Stimulated activated naive CD8-positive, alpha-beta T cell treated with anti-CD3 and anti-CD28 coated beads, Interleukin-15, amount 100 ng/mL, for 72 hours (primary cell): Measurements from ENCODE around the gene LHPP.
A peak's percentile ranks its signal among the peaks of the same experiment; 100 is the strongest.

Experiments used
- ATAC-seq: fragments of 150-1000 bp; cut with Tn5 transposase; 2 replicates; pipeline ENCODE4 v1.10.0; 2021; ENCODE audit warnings: mild to moderate bottlenecking, moderate library complexity
- DNase-seq, 2 donors: peaks; one replicate each; pipeline ENCODE4 v3.0.0; 2021 to 2022
- H3K27ac Mint-ChIP-seq, 2 donors: one replicate each; pipeline ENCODE4 v1.8.0; 2022; ENCODE audit warnings: mild to moderate bottlenecking in 2 of 2, mixed read lengths in 2 of 2, moderate library complexity in 2 of 2
- H3K27me3 Mint-ChIP-seq: one replicate; pipeline ENCODE4 v1.8.0; 2022; ENCODE audit warnings: mixed read lengths
- H3K4me1 Mint-ChIP-seq: one replicate; pipeline ENCODE4 v1.8.0; 2022; ENCODE audit warnings: mild to moderate bottlenecking, mixed read lengths
- H3K4me3 Mint-ChIP-seq, 2 donors: one replicate each; pipeline ENCODE4 v1.8.0; 2022; ENCODE audit warnings: mild to moderate bottlenecking in 2 of 2, mixed read lengths in 2 of 2, moderate library complexity in 1 of 2
- H3K9me3 Mint-ChIP-seq, 2 donors: one replicate each; pipeline ENCODE4 v1.8.0; 2022; ENCODE audit warnings: mixed read lengths in 2 of 2

Gene LHPP

DNA sequence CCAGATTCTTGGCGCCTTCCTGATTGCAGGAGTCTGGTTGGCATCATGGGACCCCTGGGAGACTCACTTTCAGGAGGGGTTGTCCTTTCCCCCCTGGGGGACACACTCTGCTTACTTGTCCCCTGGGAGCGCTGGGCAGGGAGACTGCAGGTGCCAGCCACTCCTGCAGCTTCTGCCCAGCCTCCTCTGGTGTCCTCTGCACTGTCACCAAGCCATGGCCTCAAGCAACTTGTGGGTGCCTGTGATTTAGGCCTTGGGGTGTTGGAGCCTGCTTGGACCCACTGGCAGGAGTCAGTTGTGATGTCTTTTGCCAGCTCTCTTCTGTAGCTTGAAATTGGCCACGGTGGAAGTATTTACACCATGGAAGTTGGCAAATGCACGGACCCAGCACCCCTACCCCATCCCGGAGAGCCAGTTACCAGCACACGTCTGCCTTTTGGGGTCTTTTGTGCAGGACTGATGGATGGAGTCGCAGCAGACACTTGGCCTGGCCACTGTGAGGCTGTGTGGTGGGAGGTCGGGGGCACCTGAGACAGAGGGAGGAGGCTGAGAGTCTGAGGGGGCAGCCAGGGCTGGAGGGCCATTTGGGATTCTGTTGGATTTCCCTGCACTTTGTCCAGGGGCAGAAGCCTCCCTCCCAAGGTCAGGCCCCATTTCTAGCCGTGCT is 104.7 kb downstream of the LHPP start:
- peaks cover 0 to 6% of the 10 kb centered on the region in 2 donors for H3K9me3 Mint-ChIP-seq
- H3K27ac Mint-ChIP-seq: peak overlapping the region in 1 of 2 donors; percentile 78
- no peak for DNase-seq

DNA sequence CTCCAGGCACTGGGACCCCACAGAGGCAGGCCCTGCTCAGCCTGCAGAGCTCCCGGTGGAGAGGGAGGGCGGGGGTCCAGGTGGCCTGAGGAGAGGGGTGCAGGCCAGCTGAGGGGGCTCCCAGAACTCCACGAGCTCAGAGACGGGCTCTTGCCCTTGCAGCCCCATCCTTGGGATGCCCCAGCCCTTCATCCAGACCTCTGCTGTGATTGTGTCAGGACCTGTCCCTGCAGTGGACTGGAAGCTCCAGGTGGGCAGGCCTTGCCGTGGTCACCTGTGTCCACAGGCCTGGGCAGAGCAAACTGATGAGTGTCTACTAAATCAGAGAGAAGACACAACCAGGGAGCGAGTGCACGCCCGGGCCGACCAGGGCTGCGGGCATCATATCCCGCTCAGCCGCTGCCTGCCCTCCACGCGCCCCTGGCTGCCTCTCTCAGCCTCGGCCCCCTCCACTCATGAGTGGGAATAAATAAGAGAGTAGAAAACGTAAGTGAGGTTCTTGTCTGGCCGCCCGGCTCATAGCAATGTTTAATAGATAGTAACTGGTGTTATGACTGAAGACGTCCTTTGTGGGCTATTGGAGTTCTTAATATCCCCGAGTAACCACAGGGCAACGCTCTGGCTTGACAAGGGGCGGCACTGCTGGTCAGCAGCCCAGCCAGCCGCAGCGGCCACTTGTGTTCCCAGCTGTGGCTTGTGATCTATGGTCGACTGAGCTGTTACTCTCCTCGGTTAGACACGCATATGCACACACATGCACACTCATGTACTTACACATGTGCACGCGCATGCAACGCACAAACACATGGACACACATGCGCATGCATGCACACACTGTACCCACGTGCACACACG is 105.6 kb downstream of the LHPP start:
- Mint-ChIP-seq H3K27me3 (no peaks in the 10 kb centered on the region), H3K4me3 (no peak overlapping the region), H3K27ac (peak overlapping the region in 1 of 2 donors; percentile 78), H3K4me1 (no peaks in the 10 kb centered on the region), H3K9me3 (no peaks in the 10 kb centered on the region)
- DNase-seq: no peak
- no peak for ATAC-seq

More for the DNA sequence above, 104.7 kb downstream of the LHPP start:
- Mint-ChIP-seq H3K4me1 (no peaks in the 10 kb centered on the region), H3K4me3 (no peak overlapping the region), H3K27me3 (no peaks in the 10 kb centered on the region)
- no peak for ATAC-seq

DNA sequence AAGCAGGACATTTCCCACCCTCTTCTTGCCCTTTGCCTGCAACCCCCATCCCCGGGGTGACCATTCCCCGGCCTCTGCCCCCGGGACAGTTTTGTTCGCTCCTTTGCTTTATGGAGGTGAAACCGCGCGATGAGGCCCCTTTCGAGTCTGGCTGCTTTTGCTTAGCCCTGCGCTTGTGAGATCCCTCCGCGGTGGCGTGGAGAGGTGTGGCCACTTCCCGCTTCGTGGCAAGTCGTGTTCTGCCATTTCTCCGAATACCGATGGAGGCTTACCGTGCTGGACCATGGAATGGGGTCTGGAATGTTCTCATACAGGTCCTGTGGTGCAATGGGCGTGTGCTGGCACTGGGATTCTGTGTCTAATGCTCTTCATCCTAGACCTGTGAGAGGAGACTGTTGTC is 106.7 kb downstream of the LHPP start:
- H3K4me1 Mint-ChIP-seq: no peaks in the 10 kb centered on the region
- H3K9me3 Mint-ChIP-seq: no peaks in the 10 kb centered on the region
- no peak overlapping the region for H3K27ac Mint-ChIP-seq
- ATAC-seq (no peak), DNase-seq (no peak)
- H3K27me3 Mint-ChIP-seq: no peaks in the 10 kb centered on the region
- no peak overlapping the region for H3K4me3 Mint-ChIP-seq

GRCh38 chr10:124568848-124569622 is 107.4 kb downstream of the LHPP start:
- no peaks in the 10 kb centered on the region for H3K9me3 Mint-ChIP-seq
- ATAC-seq (no peak), DNase-seq (no peak)
- no peaks in the 10 kb centered on the region for H3K27me3 Mint-ChIP-seq
- H3K4me1 Mint-ChIP-seq: no peaks in the 10 kb centered on the region
- peak overlapping the region in 1 of 2 donors; percentile 76 for H3K27ac Mint-ChIP-seq
- H3K4me3 Mint-ChIP-seq: no peak overlapping the region

- Mint-ChIP-seq H3K4me1 (no peaks in the 10 kb centered on the region), H3K27ac (no peak overlapping the region), H3K9me3 (no peaks in the 10 kb centered on the region), H3K27me3 (no peaks in the 10 kb centered on the region), H3K4me3 (no peak overlapping the region)
- ATAC-seq: no peak
- DNase-seq: no peak
Observed at GRCh38 chr10:124569623-124570470, 108.2 kb downstream of the LHPP start.

DNA sequence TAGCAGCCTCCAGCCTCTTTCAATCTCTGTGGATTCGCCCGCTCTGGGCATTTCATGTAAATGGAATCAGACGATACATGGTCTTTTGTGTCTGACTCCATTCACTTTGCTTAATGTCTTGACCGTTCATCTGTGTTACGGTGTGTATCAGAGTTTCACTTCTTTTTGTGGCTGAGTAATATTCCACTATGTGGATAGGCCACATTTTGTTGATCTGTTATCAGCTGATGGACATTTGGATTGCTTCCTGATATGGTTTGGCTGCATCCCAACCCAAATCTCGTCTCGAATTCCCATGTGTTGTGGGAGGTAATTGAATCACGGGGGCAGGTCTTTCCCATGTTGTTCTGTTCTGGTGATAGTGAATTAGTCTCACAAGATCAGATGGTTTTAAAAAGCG is 109.0 kb downstream of the LHPP start:
- Mint-ChIP-seq H3K9me3 (no peaks in the 10 kb centered on the region), H3K27ac (no peak overlapping the region), H3K4me1 (no peaks in the 10 kb centered on the region), H3K27me3 (no peaks in the 10 kb centered on the region), H3K4me3 (no peak overlapping the region)
- no peak for ATAC-seq
- no peak for DNase-seq

DNA sequence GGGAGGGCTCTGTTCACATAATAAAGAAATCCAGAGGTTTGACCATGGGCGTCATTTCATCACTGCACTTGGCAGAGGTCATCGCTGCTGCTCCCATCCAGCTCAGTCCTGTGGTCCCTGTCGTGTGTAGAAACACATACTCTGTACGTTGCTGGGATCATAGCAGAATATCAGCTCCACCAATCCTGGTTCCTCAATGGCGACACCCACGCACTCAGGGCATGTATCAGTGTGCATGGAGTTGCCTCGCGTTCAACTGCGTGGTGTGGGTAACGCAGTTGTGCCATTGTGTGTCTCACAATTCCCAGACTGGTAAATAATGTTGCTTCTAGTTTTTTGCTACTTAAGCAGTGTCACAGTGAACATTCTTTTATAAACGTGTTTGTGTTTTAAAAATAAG is 111.1 kb downstream of the LHPP start:
- Mint-ChIP-seq H3K9me3 (no peaks in the 10 kb centered on the region), H3K4me3 (no peak overlapping the region), H3K27me3 (no peaks in the 10 kb centered on the region), H3K4me1 (no peaks in the 10 kb centered on the region), H3K27ac (no peak overlapping the region)
- ATAC-seq: no peak
- DNase-seq: no peak

- Mint-ChIP-seq H3K27ac (peak overlapping the region in 1 of 2 donors; percentile 25), H3K27me3 (no peaks in the 10 kb centered on the region), H3K9me3 (no peaks in the 10 kb centered on the region), H3K4me3 (no peak overlapping the region), H3K4me1 (no peaks in the 10 kb centered on the region)
- DNase-seq (no peak), ATAC-seq (peak; percentile 6)
Observed at GRCh38 chr10:124573726-124574455, 112.3 kb downstream of the LHPP start.

DNA sequence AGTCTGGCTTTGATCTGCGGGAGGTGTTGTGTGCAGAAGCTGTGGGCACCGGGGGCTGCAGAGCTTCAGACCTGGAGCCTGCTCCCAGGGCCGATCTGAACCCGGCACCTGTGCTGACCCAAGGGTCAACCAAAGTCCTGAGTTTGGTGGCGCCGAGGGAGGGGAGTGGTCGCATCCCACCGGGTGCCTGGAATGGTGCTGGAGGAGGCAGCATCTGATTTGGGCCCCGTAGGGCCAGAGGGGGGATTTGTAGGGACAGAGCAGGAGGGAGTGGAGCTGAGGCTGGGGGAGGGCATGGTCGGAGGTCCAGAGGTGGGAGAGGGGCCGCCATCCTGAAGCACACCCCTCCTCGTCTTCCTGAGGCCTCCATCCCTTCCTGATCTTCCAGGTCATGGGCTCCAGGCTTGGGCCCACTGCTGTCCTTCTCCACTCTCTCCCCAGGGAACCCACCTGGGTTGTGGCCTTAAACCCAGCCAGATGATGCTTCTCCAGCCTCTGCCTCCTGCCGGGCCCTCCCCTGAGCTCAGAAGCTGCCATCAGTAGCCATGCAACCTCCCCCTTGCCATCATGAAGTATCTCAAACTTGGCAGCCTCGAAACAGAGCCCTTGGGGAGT is 112.9 kb downstream of the LHPP start:
- H3K27me3 Mint-ChIP-seq: no peaks in the 10 kb centered on the region
- peak overlapping the region in 1 of 2 donors; percentile 81 for H3K27ac Mint-ChIP-seq
- H3K4me1 Mint-ChIP-seq: no peaks in the 10 kb centered on the region
- H3K4me3 Mint-ChIP-seq: no peak overlapping the region
- ATAC-seq (peak; percentile 22), DNase-seq (no peak)
- no peaks in the 10 kb centered on the region for H3K9me3 Mint-ChIP-seq

DNA sequence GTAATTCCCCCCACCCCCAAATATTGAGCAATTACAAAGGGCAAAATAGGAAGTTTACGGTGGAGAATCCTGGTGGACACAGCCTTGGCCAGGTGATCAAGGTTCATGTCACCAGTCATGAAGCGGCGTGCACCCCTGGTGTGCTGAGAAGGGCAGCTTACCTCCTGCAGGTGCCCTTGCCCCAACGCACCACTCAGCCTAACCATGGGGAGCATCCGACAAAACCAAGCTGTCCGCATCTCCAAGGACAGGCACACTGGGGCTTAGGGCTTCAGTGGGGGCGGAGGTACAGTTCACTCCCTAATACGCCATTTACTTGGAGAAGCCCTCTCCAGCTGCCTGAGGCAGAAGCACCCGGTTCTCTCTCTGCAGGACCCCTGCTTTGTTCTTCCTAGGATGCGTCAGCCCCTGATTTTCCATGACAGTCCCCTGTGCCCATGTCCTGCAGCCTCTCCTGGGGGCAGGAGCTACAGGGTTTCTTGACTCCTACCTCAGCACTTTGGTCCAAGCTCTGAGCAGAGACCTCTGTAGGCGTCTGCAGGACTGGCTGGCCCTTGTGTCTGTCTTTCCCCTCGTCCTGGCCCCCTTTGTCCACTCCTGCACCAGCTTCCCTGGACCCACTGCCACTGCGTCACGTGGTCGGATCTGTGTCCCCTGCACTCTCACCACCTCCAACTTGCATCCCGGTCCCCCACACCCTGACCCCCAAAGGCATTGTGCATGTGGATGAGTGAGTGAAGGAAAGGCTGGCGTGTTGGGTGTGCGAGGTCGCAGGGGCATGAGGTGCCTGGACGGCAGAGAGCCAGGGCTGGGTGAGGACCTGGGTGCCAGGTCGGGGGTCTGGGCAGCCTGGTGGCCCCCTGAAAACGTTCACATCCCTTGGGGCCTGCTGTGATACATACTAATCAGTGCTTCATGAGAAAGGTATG is 113.7 kb downstream of the LHPP start:
- no peak for ATAC-seq
- H3K4me1 Mint-ChIP-seq: no peaks in the 10 kb centered on the region
- no peaks in the 10 kb centered on the region for H3K9me3 Mint-ChIP-seq
- no peak overlapping the region for H3K4me3 Mint-ChIP-seq
- peak overlapping the region in 1 of 2 donors; percentile 81 for H3K27ac Mint-ChIP-seq
- no peaks in the 10 kb centered on the region for H3K27me3 Mint-ChIP-seq
- no peak for DNase-seq

GRCh38 chr10:124576526-124577420 is 115.2 kb downstream of the LHPP start:
- H3K27ac Mint-ChIP-seq: peak overlapping the region in 1 of 2 donors; percentile 19

GRCh38 chr10:124577651-124578050 is 116.0 kb downstream of the LHPP start:
- Mint-ChIP-seq H3K9me3 (peaks cover 0 to 8% of the 10 kb centered on the region in 2 donors), H3K27ac (peak overlapping the region in 1 of 2 donors; percentile 92), H3K4me3 (no peak overlapping the region), H3K4me1 (no peaks in the 10 kb centered on the region), H3K27me3 (no peaks in the 10 kb centered on the region)
- DNase-seq (no peak), ATAC-seq (no peak)

More at GRCh38 chr10:124576526-124577420, 115.2 kb downstream of the LHPP start:
- no peaks in the 10 kb centered on the region for H3K27me3 Mint-ChIP-seq
- H3K9me3 Mint-ChIP-seq: peaks cover 0 to 8% of the 10 kb centered on the region in 2 donors
- no peak for DNase-seq
- H3K4me1 Mint-ChIP-seq: no peaks in the 10 kb centered on the region
- no peak overlapping the region for H3K4me3 Mint-ChIP-seq
- no peak for ATAC-seq
